NCI-H748 (cell line): Measurements from ENCODE around the gene KNG1.
A peak's percentile ranks its signal among the peaks of the same experiment; 100 is the strongest.

ENCODE experiments used
- DNase-seq: peaks from one replicate; lab custom pipeline; 2025; ENCODE audit not compliant: unreplicated experiment; lab: John Stamatoyannopoulos, UW

The KNG1 gene

GRCh38 chr3:186772701-186773417 is 55.7 kb downstream of the KNG1 start:
- DNase-seq = no peak

- DNase-seq = no peak
These were observed 58.8 kb downstream of the KNG1 start for GRCh38 chr3:186775999-186776398.

- DNase-seq = no peak
These were observed 62.0 kb downstream of the KNG1 start for GRCh38 chr3:186779204-186779603.

- DNase-seq = peak; percentile 69
These were observed 65.4 kb downstream of the KNG1 start for GRCh38 chr3:186782542-186783057.

- peak; percentile 86 for DNase-seq
These were observed 66.0 kb downstream of the KNG1 start, which contains the start of gene EIF4A2 for GRCh38 chr3:186783058-186783730. Gene EIF4A2 (plus strand): TSS chr3:186783577. CDS start chr3:186783611, 34 bp downstream.

GRCh38 chr3:186783731-186784515 is 66.8 kb downstream of the KNG1 start:
- DNase-seq = peak; percentile 74

GRCh38 chr3:186784820-186785494 is 67.8 kb downstream of the KNG1 start:
- no peak for DNase-seq

GRCh38 chr3:186785495-186786018 is 68.4 kb downstream of the KNG1 start:
- no peak for DNase-seq

- no peak for DNase-seq
These were observed 69.8 kb downstream of the KNG1 start for GRCh38 chr3:186786922-186787321.

GRCh38 chr3:186787642-186788481 is 70.7 kb downstream of the KNG1 start:
- no peak for DNase-seq

- no peak for DNase-seq
These were observed 71.6 kb downstream of the KNG1 start for GRCh38 chr3:186788482-186789370.

- no peak for DNase-seq
These were observed 72.5 kb downstream of the KNG1 start for GRCh38 chr3:186789554-186790260.

- DNase-seq = no peak
These were observed 73.3 kb downstream of the KNG1 start for GRCh38 chr3:186790261-186790981.
